SK-N-SH (cell line): ENCODE results near the gene ING5. TPM values are rescaled to one million over a fixed set of nuclear protein-coding genes. Genes with fewer than 3 reads are reported as not detected.

Experiments used
- CTCF ChIA-PET: fragments of 300-600, 350-600 bp; formaldehyde crosslinking; extraction: SDS; loops from one replicate; lab custom pipeline; 2021; lab: Yijun Ruan, JAX
- POLR2A ChIA-PET: fragments of 350-600 bp; sonication (Branson Sonifier 250); formaldehyde crosslinking; extraction: SDS; loops from one replicate; lab custom pipeline; 2020; ENCODE audit warnings: antibody characterized with exemption, inconsistent platforms; lab: Yijun Ruan, JAX
- DNase-seq: peaks from one replicate; pipeline ENCODE4 v3.0.0; 2012
- H2AFZ ChIP-seq: fragments of 200-600 bp; sonication (generic); 2 replicates; pipeline ENCODE4 v1.8.1; 2016; ENCODE audit warnings: antibody characterized with exemption, mild to moderate bottlenecking, low read depth
- H3F3A ChIP-seq: fragments of 200-600 bp; sonication (generic); replicated peaks from 2 replicates; pipeline ENCODE3; 2016; ENCODE audit warnings: antibody characterized with exemption, mild to moderate bottlenecking; ENCODE audit not compliant: insufficient read depth
- H3K27ac ChIP-seq, 2 experiments: fragments of 200-500 bp in 1 of 2; fragments of 200-600 bp in 1 of 2; sonication (Bioruptor generic) in 1 of 2; sonication (generic), shearing (Covaris generic) in 1 of 2; 2 replicates each; pipeline versions ENCODE4 v1.5.1 to v1.6.1; 2014 to 2016; ENCODE audit warnings: low read depth in 2 of 2, inconsistent platforms in 1 of 2, low read length in 1 of 2, mild to moderate bottlenecking in 1 of 2, mixed read lengths in 1 of 2
- H3K27me3 ChIP-seq: fragments of 200-600 bp; sonication (generic), shearing (Covaris generic); 2 replicates; pipeline ENCODE4 v1.6.1; 2016; ENCODE audit warnings: mixed run types; ENCODE audit not compliant: insufficient read depth
- H3K36me3 ChIP-seq, 2 experiments: fragments of 200-500 bp in 1 of 2; fragments of 200-600 bp in 1 of 2; sonication (Bioruptor generic) in 1 of 2; sonication (generic) in 1 of 2; replicated peaks in 1 of 2; 2 replicates each; pipeline versions ENCODE3 to v1.5.1; 2014 to 2016; ENCODE audit warnings: low read length in 1 of 2, mild to moderate bottlenecking in 1 of 2; ENCODE audit not compliant: insufficient read depth in 2 of 2, control insufficient read depth in 1 of 2
- H3K4me1 ChIP-seq, 2 experiments: fragments of 200-500 bp in 1 of 2; fragments of 200-600 bp in 1 of 2; sonication (Bioruptor generic) in 1 of 2; sonication (generic), shearing (Covaris generic) in 1 of 2; 2 replicates each; pipeline versions ENCODE4 v1.5.1 to v1.6.1; 2014 to 2016; ENCODE audit warnings: low read depth in 1 of 2, low read length in 1 of 2, mixed run types in 1 of 2; ENCODE audit not compliant: insufficient read depth in 2 of 2, control insufficient read depth in 1 of 2
- H3K4me2 ChIP-seq: fragments of 200-600 bp; sonication (generic), shearing (Covaris generic); 2 replicates; pipeline ENCODE4 v1.6.1; 2017; ENCODE audit warnings: mixed run types
- H3K4me3 ChIP-seq, 2 experiments: fragments of 200-500 bp in 1 of 2; fragments of 200-600 bp in 1 of 2; sonication (Bioruptor generic) in 1 of 2; sonication (generic), shearing (Covaris generic) in 1 of 2; 2 replicates each; pipeline versions ENCODE4 v1.5.1 to v1.8.1; 2014 to 2016; ENCODE audit warnings: low read depth in 2 of 2, inconsistent platforms in 1 of 2, low read length in 1 of 2, mild to moderate bottlenecking in 1 of 2, mixed read lengths in 1 of 2, moderate library complexity in 1 of 2
- H3K79me2 ChIP-seq: fragments of 200-600 bp; sonication (generic); 2 replicates; pipeline ENCODE4 v1.8.1; 2017; ENCODE audit warnings: mild to moderate bottlenecking; ENCODE audit not compliant: insufficient read depth
- H3K9ac ChIP-seq: fragments of 200-600 bp; sonication (generic); 2 replicates; pipeline ENCODE4 v1.6.1; 2017; ENCODE audit warnings: mixed run types
- H3K9me2 ChIP-seq: fragments of 200-600 bp; sonication (generic); 2 replicates; pipeline ENCODE4 v1.6.1; 2017; ENCODE audit warnings: mixed run types
- H3K9me3 ChIP-seq: fragments of 200-600 bp; sonication (generic); 2 replicates; pipeline ENCODE4 v1.6.1; 2017; ENCODE audit warnings: mixed run types, mild to moderate bottlenecking, moderate library complexity
- H4K20me1 ChIP-seq: fragments of 200-600 bp; sonication (generic); 2 replicates; pipeline ENCODE4 v1.6.1; 2017; ENCODE audit warnings: mild to moderate bottlenecking, mixed run types; ENCODE audit not compliant: insufficient read depth
- CTCF ChIP-seq: fragments of 200-600 bp; sonication (generic); IDR thresholded peaks from 2 replicates; pipeline ENCODE4 v1.6.1; 2017; ENCODE audit warnings: antibody characterized with exemption, mild to moderate bottlenecking, moderate library complexity
- FOSL2 ChIP-seq: IDR thresholded peaks from 2 replicates; pipeline ENCODE4 v1.4.0; 2012; ENCODE audit warnings: low read depth, mild to moderate bottlenecking, moderate library complexity, borderline replicate concordance
- RFX5 ChIP-seq: IDR thresholded peaks from 2 replicates; pipeline ENCODE4 v1.6.1; 2012; ENCODE audit warnings: mild to moderate bottlenecking, improper control_type of control experiment, low read length
- RXRA ChIP-seq: IDR thresholded peaks from 2 replicates; pipeline ENCODE4 v1.4.0; 2012; ENCODE audit warnings: low read depth, mild to moderate bottlenecking, borderline replicate concordance
- SMC3 ChIP-seq: IDR thresholded peaks from 2 replicates; pipeline ENCODE4 v1.6.1; 2012; ENCODE audit warnings: low read depth, low read length, improper control_type of control experiment
- ZBTB33 ChIP-seq: IDR thresholded peaks from 2 replicates; pipeline ENCODE4 v1.4.0; 2012; ENCODE audit warnings: low read depth, borderline replicate concordance
- WGBS: methylation state at CpG from one replicate; pipeline ENCODE4 v1.1.6; 2017; ENCODE audit warnings: low lambda C conversion rate; 5-methylcytosine and 5-hydroxymethylcytosine counted together
- polyA plus RNA-seq, 3 experiments: library from polyadenylated mRNA; depleted of rRNA; stranded (reverse); fragments of >200 nt; gene quantifications; 2 replicates each; pipeline ENCODE4 v1.2.3, GENCODE V29; 2012

The ING5 gene
- polyA plus RNA-seq, 1 of the 3 experiments (the other 2 are of a cell fraction) = 56.3 TPM

GRCh38 chr2:241777686-241778627, 76.1 kb downstream of the ING5 start:
- Histone ChIP-seq H3K9ac (no peak overlapping the region), H3K4me1 (peaks cover 8 to 20% of the 10 kb centered on the region in 2 experiments; a peak in 2 of 4 replicates), H3K27me3 (no peaks in the 10 kb centered on the region), H3K79me2 (no peaks in the 10 kb centered on the region), H4K20me1 (no peaks in the 10 kb centered on the region), H3K36me3 (no peaks in the 10 kb centered on the region), H3F3A (no peaks in the 10 kb centered on the region), H3K27ac (no peak overlapping the region), H3K4me3 (no peak overlapping the region), H3K4me2 (no peak overlapping the region), H2AFZ (no peak overlapping the region), H3K9me3 (0 out of 2 replicates have a peak, but pooled peaks cover 5% of the 10 kb centered on the region)
- ChIA-PET POLR2A (no interaction called here), CTCF (interaction anchor here (1.2 to 3.0 kb wide), 2 partner anchors 14 to 43 kb away, joined by 4 to 13 read pairs; partner anchors contain the start of gene D2HGDH)
- WGBS = 74% methylated on average over 7 of the region's 21 CpGs
- TF ChIP-seq RFX5 (no peak), SMC3 (no peak), ZBTB33 (no peak), CTCF (no peak), RXRA (no peak), FOSL2 (no peak)
- TF ChIP-seq, all 33 proteins: peak for 0
- no peaks in the 10 kb centered on the region for H3K9me2 ChIP-seq
- peak; percentile 30 for DNase-seq

Other genes starting within 250 kb of the ING5 start
- gene STK25, start 193.5 kb upstream of the ING5 start, polyA plus RNA-seq (2012; rRNA removed) = 236 and 268 TPM in 2 replicates
- 1.7 and 1.9 TPM in 2 replicates for gene BOK, start 143.3 kb upstream of the ING5 start, polyA plus RNA-seq (2012; rRNA removed)
- gene THAP4, start 64.9 kb upstream of the ING5 start, polyA plus RNA-seq (2012; rRNA removed) = 46.0 and 64.7 TPM in 2 replicates
- gene ATG4B, start 64.3 kb upstream of the ING5 start, polyA plus RNA-seq (2012; rRNA removed) = 105 and 107 TPM in 2 replicates
- gene DTYMK, start 15.2 kb upstream of the ING5 start, polyA plus RNA-seq (2012; rRNA removed) = 36.3 and 51.1 TPM in 2 replicates
- gene D2HGDH, start 32.6 kb downstream of the ING5 start, polyA plus RNA-seq (2012; rRNA removed) = 33.7 and 36.3 TPM in 2 replicates
- gene GAL3ST2, start 74.8 kb downstream of the ING5 start, polyA plus RNA-seq (2012; rRNA removed) = 0.10 and 0.15 TPM in 2 replicates
- gene NEU4, start 107.2 kb downstream of the ING5 start, polyA plus RNA-seq (2012; rRNA removed) = 0.05 TPM in 1 of 2 replicates, not detected in the other
- gene PDCD1, start 156.9 kb downstream of the ING5 start, polyA plus RNA-seq (2012; rRNA removed) = not detected in 2 replicates
- not detected in 2 replicates for gene RTP5, start 167.7 kb downstream of the ING5 start, polyA plus RNA-seq (2012; rRNA removed)